K562 (cell line): Measurements from ENCODE around the gene USP12. TPM values are rescaled to one million over a fixed set of nuclear protein-coding genes. Genes with fewer than 3 reads are reported as not detected.

ENCODE experiments used
- BCOR ChIP-seq: fragments of 450-650 bp; IDR thresholded peaks from 2 replicates; pipeline ENCODE4 v1.6.1; 2016
- CBX8 ChIP-seq: fragments of 200-600 bp; sonication (generic); IDR thresholded peaks from 2 replicates; pipeline ENCODE4 v1.6.1; 2012; ENCODE audit warnings: borderline replicate concordance, mixed run types, low read depth, mild to moderate bottlenecking, moderate library complexity, mixed read lengths, low read length, control low read depth, inconsistent platforms; ENCODE audit not compliant: poor library complexity, severe bottlenecking; ENCODE audit errors: extremely low read depth
- CSDE1 ChIP-seq, 2 experiments: fragments of 450-650 bp; IDR thresholded peaks; 2 replicates each; pipeline ENCODE4 v1.6.1; 2016; ENCODE audit warnings: mild to moderate bottlenecking in 1 of 2
- EHMT2 ChIP-seq: fragments of 450-650 bp; IDR thresholded peaks from 2 replicates; pipeline ENCODE4 v1.6.1; 2018; ENCODE audit warnings: antibody characterized with exemption
- GATA2 ChIP-seq: sonication (generic); formaldehyde crosslinking; IDR thresholded peaks from 2 replicates; pipeline ENCODE4 v1.4.0; 2020; ENCODE audit warnings: mild to moderate bottlenecking, missing genetic modification reagents
- GATAD2A ChIP-seq: fragments of 450-650 bp; IDR thresholded peaks from 2 replicates; pipeline ENCODE4 v1.6.1; 2017
- HLTF ChIP-seq: fragments of 450-650 bp; IDR thresholded peaks from 2 replicates; pipeline ENCODE4 v1.6.1; 2016
- HMBOX1 ChIP-seq: sonication (generic); IDR thresholded peaks from 2 replicates; pipeline ENCODE4 v1.6.1; 2016
- KDM5B ChIP-seq: fragments of 200-600 bp; sonication (generic); IDR thresholded peaks from 2 replicates; pipeline ENCODE4 v1.6.1; 2012; ENCODE audit warnings: low read depth, mild to moderate bottlenecking, moderate library complexity, low read length, control low read depth, inconsistent platforms; ENCODE audit not compliant: insufficient replicate concordance
- MTF1 ChIP-seq: fragments of 250-450 bp; sonication (Bioruptor Pico); IDR thresholded peaks from 2 replicates; pipeline ENCODE4 v1.9.0; 2021; ENCODE audit warnings: moderate library complexity, mild to moderate bottlenecking, inconsistent platforms, borderline replicate concordance
- PHF8 ChIP-seq: fragments of 200-600 bp; sonication (generic); IDR thresholded peaks from 2 replicates; pipeline ENCODE4 v1.6.1; 2012; ENCODE audit warnings: mixed run types, mild to moderate bottlenecking, inconsistent platforms, low read length, moderate library complexity, borderline replicate concordance
- TCF15 ChIP-seq: fragments of 250-450 bp; sonication (Bioruptor Pico); IDR thresholded peaks from 2 replicates; pipeline ENCODE4 v1.8.0; 2022; ENCODE audit warnings: moderate library complexity, mild to moderate bottlenecking, inconsistent platforms
- TCF3 ChIP-seq: sonication (generic); formaldehyde crosslinking; IDR thresholded peaks from 2 replicates; pipeline ENCODE4 v1.4.0; 2020; ENCODE audit warnings: mild to moderate bottlenecking, missing genetic modification reagents
- XRCC5 ChIP-seq: fragments of 200-400 bp; formaldehyde crosslinking; IDR thresholded peaks from 2 replicates; pipeline ENCODE4 v1.6.1; 2017; ENCODE audit warnings: low read depth, mild to moderate bottlenecking, low read length
- ZNF133 ChIP-seq: fragments of 250-450 bp; sonication (Bioruptor Pico); IDR thresholded peaks from 2 replicates; pipeline ENCODE4 v1.4.0; 2020; ENCODE audit warnings: mild to moderate bottlenecking
- ZNF3 ChIP-seq: fragments of 250-450 bp; sonication (Bioruptor Pico); IDR thresholded peaks from 2 replicates; pipeline ENCODE4 v1.5.0; 2021; ENCODE audit warnings: mild to moderate bottlenecking, moderate library complexity
- ZNF354B ChIP-seq: fragments of 250-450 bp; sonication (Bioruptor Pico); IDR thresholded peaks from 2 replicates; pipeline ENCODE4 v1.4.0; 2020
- polyA plus RNA-seq, 8 experiments: library from polyadenylated mRNA; depleted of rRNA in 4 of 8; stranded (reverse) in 5 of 8; unstranded in 3 of 8; fragments of >200 nt; fragmentation: Nextera tagmentation in 2 of 8; fragmentation: Illumina TruSeq in 1 of 8; extraction: Ambion mirVana in 2 of 8; extraction: Trizol in 1 of 8; gene quantifications; 2 replicates each; pipeline versions ENCODE4 v1.2.1 to v1.2.3, GENCODE V29; 2011 to 2014; ENCODE audit warnings: inconsistent platforms in 1 of 8, missing spikeins in 1 of 8
- total RNA-seq, 7 experiments: library from RNA; depleted of rRNA in 6 of 7; stranded (reverse); fragments of >200 nt in 6 of 7; fragmentation: Illumina TruSeq in 2 of 7; extraction: Trizol in 2 of 7; gene quantifications; 2 replicates each; pipeline versions ENCODE4 v1.2.1 to v1.2.3, GENCODE V29; 2011 to 2021; ENCODE audit warnings: low replicate concordance in 1 of 7
- TF ChIP-seq, protein P1 (sequence below): fragments of 250-450 bp; sonication (Bioruptor Pico); IDR thresholded peaks from 2 replicates; pipeline ENCODE4 v1.8.0; 2021; ENCODE audit warnings: borderline replicate concordance, mild to moderate bottlenecking, moderate library complexity; ENCODE audit not compliant: poor library complexity, severe bottlenecking
- TF ChIP-seq, protein P2 (sequence below): fragments of 200-400 bp; formaldehyde crosslinking; IDR thresholded peaks from 2 replicates; pipeline ENCODE4 v1.6.1; 2017; ENCODE audit warnings: mild to moderate bottlenecking, low read depth, low read length, moderate library complexity
- TF ChIP-seq, protein P3 (sequence below): sonication (generic); formaldehyde crosslinking; IDR thresholded peaks from 2 replicates; pipeline ENCODE4 v1.8.0; 2022; ENCODE audit warnings: missing genetic modification reagents, mild to moderate bottlenecking, moderate library complexity, borderline replicate concordance
- TF ChIP-seq, protein P4 (sequence below): fragments of 150-350 bp; conservative IDR thresholded peaks from 2 replicates; pipeline ENCODE4 v1.6.1; 2014; ENCODE audit warnings: low read length

The USP12 gene
- total and polyA plus RNA-seq, 9 of the 15 experiments (the other 6 are each of a cell fraction or from before 2014, with no cell fraction given): 1.8 to 20.5 (median 13.3) TPM

GRCh38 chr13:27182844-27183497 lies 11.4 kb upstream of the USP12 start (continued):
- TF ChIP-seq CSDE1 (IDR thresholded peaks at IDR 0.05): no peak
- TF ChIP-seq ZNF3: no peak
- TF ChIP-seq GATA2 (CRISPR knock-in tag): peak; percentile 85
- peak; percentile 58 for TF ChIP-seq TCF3
- TF ChIP-seq, protein P1, sequence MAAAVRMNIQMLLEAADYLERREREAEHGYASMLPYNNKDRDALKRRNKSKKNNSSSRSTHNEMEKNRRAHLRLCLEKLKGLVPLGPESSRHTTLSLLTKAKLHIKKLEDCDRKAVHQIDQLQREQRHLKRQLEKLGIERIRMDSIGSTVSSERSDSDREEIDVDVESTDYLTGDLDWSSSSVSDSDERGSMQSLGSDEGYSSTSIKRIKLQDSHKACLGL (CRISPR knock-in tag): no peak
- TF ChIP-seq HMBOX1: peak; percentile 64; the same call in 1 of the 2 replicates
- no peak for TF ChIP-seq BCOR
- TF ChIP-seq, protein P2, sequence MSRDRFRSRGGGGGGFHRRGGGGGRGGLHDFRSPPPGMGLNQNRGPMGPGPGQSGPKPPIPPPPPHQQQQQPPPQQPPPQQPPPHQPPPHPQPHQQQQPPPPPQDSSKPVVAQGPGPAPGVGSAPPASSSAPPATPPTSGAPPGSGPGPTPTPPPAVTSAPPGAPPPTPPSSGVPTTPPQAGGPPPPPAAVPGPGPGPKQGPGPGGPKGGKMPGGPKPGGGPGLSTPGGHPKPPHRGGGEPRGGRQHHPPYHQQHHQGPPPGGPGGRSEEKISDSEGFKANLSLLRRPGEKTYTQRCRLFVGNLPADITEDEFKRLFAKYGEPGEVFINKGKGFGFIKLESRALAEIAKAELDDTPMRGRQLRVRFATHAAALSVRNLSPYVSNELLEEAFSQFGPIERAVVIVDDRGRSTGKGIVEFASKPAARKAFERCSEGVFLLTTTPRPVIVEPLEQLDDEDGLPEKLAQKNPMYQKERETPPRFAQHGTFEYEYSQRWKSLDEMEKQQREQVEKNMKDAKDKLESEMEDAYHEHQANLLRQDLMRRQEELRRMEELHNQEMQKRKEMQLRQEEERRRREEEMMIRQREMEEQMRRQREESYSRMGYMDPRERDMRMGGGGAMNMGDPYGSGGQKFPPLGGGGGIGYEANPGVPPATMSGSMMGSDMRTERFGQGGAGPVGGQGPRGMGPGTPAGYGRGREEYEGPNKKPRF: no peak
- TF ChIP-seq, protein P3, sequence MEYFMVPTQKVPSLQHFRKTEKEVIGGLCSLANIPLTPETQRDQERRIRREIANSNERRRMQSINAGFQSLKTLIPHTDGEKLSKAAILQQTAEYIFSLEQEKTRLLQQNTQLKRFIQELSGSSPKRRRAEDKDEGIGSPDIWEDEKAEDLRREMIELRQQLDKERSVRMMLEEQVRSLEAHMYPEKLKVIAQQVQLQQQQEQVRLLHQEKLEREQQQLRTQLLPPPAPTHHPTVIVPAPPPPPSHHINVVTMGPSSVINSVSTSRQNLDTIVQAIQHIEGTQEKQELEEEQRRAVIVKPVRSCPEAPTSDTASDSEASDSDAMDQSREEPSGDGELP (CRISPR knock-in tag): peak; percentile 91
- TF ChIP-seq MTF1 (CRISPR knock-in tag): no peak
- TF ChIP-seq, protein P4, sequence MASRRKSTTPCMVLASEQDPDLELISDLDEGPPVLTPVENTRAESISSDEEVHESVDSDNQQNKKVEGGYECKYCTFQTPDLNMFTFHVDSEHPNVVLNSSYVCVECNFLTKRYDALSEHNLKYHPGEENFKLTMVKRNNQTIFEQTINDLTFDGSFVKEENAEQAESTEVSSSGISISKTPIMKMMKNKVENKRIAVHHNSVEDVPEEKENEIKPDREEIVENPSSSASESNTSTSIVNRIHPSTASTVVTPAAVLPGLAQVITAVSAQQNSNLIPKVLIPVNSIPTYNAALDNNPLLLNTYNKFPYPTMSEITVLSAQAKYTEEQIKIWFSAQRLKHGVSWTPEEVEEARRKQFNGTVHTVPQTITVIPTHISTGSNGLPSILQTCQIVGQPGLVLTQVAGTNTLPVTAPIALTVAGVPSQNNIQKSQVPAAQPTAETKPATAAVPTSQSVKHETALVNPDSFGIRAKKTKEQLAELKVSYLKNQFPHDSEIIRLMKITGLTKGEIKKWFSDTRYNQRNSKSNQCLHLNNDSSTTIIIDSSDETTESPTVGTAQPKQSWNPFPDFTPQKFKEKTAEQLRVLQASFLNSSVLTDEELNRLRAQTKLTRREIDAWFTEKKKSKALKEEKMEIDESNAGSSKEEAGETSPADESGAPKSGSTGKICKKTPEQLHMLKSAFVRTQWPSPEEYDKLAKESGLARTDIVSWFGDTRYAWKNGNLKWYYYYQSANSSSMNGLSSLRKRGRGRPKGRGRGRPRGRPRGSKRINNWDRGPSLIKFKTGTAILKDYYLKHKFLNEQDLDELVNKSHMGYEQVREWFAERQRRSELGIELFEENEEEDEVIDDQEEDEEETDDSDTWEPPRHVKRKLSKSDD: no peak
- no peak for TF ChIP-seq KDM5B
- no peak for TF ChIP-seq TCF15 (CRISPR knock-in tag)
- no peak for TF ChIP-seq XRCC5
- TF ChIP-seq GATAD2A: no peak
- TF ChIP-seq HLTF: no peak
- peak; percentile 30; the same call in 1 of the 2 replicates for TF ChIP-seq PHF8
- TF ChIP-seq ZNF133: no peak
- no peak for TF ChIP-seq CBX8
- no peak for TF ChIP-seq ZNF354B
- no peak for TF ChIP-seq EHMT2
